Measurements from ENCODE around the gene STIMATE. TPM values are rescaled to one million over a fixed set of nuclear protein-coding genes. Genes with fewer than 3 reads are reported as not detected.

The STIMATE gene
- total and polyA plus RNA-seq, 10 donors: 4.0 to 65.6 (median 34.0) TPM

GRCh38 chr3:52889901-52890300 is 7.4 kb downstream of the STIMATE start:
- Histone ChIP-seq H3K27ac (no peak overlapping the region), H3K36me3 (peaks cover 0 to 65% (median 0%) of the 10 kb centered on the region in 6 donors), H3K27me3 (replicated peaks in 1 of 7) (no peaks in the 10 kb centered on the region), H3K4me3 (no peak overlapping the region), H3K9me3 (no peaks in the 10 kb centered on the region), H3K4me1 (peaks cover 0 to 48% (median 37%) of the 10 kb centered on the region in 6 donors)
- intact Hi-C loops (cut with DNase I; ENCODE audit: low total_unique reads): no loop called here
- no peak for DNase-seq
- TF ChIP-seq CTCF (IDR thresholded peaks at IDR 0.05 in 8 of 11, conservative IDR thresholded peaks at IDR 0.05 in 3 of 11) (no peak), POLR2A (IDR thresholded peaks at IDR 0.05) (no peak), POLR2AphosphoS5 (IDR thresholded peaks at IDR 0.05) (no peak)
- 94 to 97% (median 96%) methylated on average over 8 of the region's 8 CpGs for WGBS, 5 donors

GRCh38 chr3:52887166-52887565 is 10.2 kb downstream of the STIMATE start:
- DNase-seq: no peak
- no peak for TF ChIP-seq POLR2AphosphoS5 (IDR thresholded peaks at IDR 0.05)
- no peak for TF ChIP-seq POLR2A (IDR thresholded peaks at IDR 0.05)
- no peak for TF ChIP-seq CTCF (IDR thresholded peaks at IDR 0.05 in 8 of 11, conservative IDR thresholded peaks at IDR 0.05 in 3 of 11)
- Histone ChIP-seq H3K9me3 (no peaks in the 10 kb centered on the region), H3K4me1 (peaks cover 0 to 20% (median 12%) of the 10 kb centered on the region in 6 donors), H3K4me3 (no peak overlapping the region), H3K27me3 (replicated peaks in 1 of 7) (no peaks in the 10 kb centered on the region), H3K27ac (no peak overlapping the region), H3K36me3 (peaks cover 0 to 70% (median 0%) of the 10 kb centered on the region in 6 donors)
- intact Hi-C loops (cut with DNase I; ENCODE audit: low total_unique reads): no loop called here
- 90 to 95% (median 94%) methylated on average over 4 of the region's 4 CpGs for WGBS, 5 donors

GRCh38 chr3:52886049-52886730 is 11.2 kb downstream of the STIMATE start:
- intact Hi-C loops (cut with DNase I; ENCODE audit: low total_unique reads): no loop called here
- no peak for DNase-seq
- H3K27ac ChIP-seq: no peak overlapping the region
- no peak overlapping the region for H3K4me3 ChIP-seq
- H3K27me3 ChIP-seq (replicated peaks in 1 of 7): no peaks in the 10 kb centered on the region
- 90 to 96% (median 93%) methylated on average over 5 of the region's 5 CpGs for WGBS, 5 donors
- H3K9me3 ChIP-seq: no peaks in the 10 kb centered on the region
- no peak for TF ChIP-seq POLR2A (IDR thresholded peaks at IDR 0.05)
- TF ChIP-seq CTCF (IDR thresholded peaks at IDR 0.05 in 8 of 11, conservative IDR thresholded peaks at IDR 0.05 in 3 of 11): no peak
- no peak for TF ChIP-seq POLR2AphosphoS5 (IDR thresholded peaks at IDR 0.05)
- peaks cover 0 to 78% (median 0%) of the 10 kb centered on the region in 6 donors for H3K36me3 ChIP-seq
- H3K4me1 ChIP-seq: peaks cover 0 to 11% (median 3%) of the 10 kb centered on the region in 6 donors

GRCh38 chr3:52882377-52882776 is 15.0 kb downstream of the STIMATE start:
- Histone ChIP-seq H3K36me3 (peaks cover 0 to 80% (median 4%) of the 10 kb centered on the region in 6 donors), H3K4me3 (no peak overlapping the region), H3K9me3 (no peaks in the 10 kb centered on the region), H3K27me3 (replicated peaks in 1 of 7) (no peaks in the 10 kb centered on the region), H3K4me1 (peaks cover 0 to under 1% (median 0%) of the 10 kb centered on the region in 6 donors), H3K27ac (no peak overlapping the region)
- no peak for DNase-seq
- WGBS, 5 donors: 86 to 95% (median 88%) methylated on average over 4 of the region's 4 CpGs
- intact Hi-C loops (cut with DNase I; ENCODE audit: low total_unique reads): no loop called here
- TF ChIP-seq POLR2AphosphoS5 (IDR thresholded peaks at IDR 0.05) (no peak), CTCF (IDR thresholded peaks at IDR 0.05 in 8 of 11, conservative IDR thresholded peaks at IDR 0.05 in 3 of 11) (no peak), POLR2A (IDR thresholded peaks at IDR 0.05) (no peak)

Measured in spleen (tissue), 11 donors.